Ascending aorta (tissue), 2 donors: Measurements from ENCODE around the gene RNF214. TPM values are rescaled to one million over a fixed set of nuclear protein-coding genes. Genes with fewer than 3 reads are reported as not detected.
"Not testable (repeated sequence)": the region's sequence is repeated elsewhere in the genome, so short reads cannot be mapped to it uniquely, and the experiment has no call there.

ENCODE experiments used
- DNase-seq, 2 donors: peaks; one replicate each; pipeline ENCODE4 v3.0.0-alpha.2; 2019; ENCODE audit warnings: low spot score in 2 of 2
- H3K27ac ChIP-seq, 2 donors: fragments of 200-600 bp; sonication (generic); one replicate each; pipeline ENCODE4 v1.5.1; 2016 to 2017; ENCODE audit warnings: mild to moderate bottlenecking in 1 of 2
- H3K27me3 ChIP-seq: fragments of 200-600 bp; sonication (generic); one replicate; pipeline ENCODE4 v1.5.1; 2017
- H3K36me3 ChIP-seq, 2 donors: fragments of 200-600 bp; sonication (generic); one replicate each; pipeline ENCODE4 v1.5.1; 2016
- H3K4me1 ChIP-seq, 2 donors: fragments of 200-600 bp; sonication (generic); one replicate each; pipeline ENCODE4 v1.5.1; 2016 to 2017; ENCODE audit warnings: mild to moderate bottlenecking in 1 of 2
- H3K4me3 ChIP-seq, 2 donors: fragments of 200-600 bp; sonication (generic); one replicate each; pipeline ENCODE4 v1.5.1; 2016 to 2017; ENCODE audit warnings: mild to moderate bottlenecking in 1 of 2
- H3K9me3 ChIP-seq, 2 donors: fragments of 200-600 bp; sonication (generic); one replicate each; pipeline ENCODE4 v1.5.1; 2016
- intact Hi-C: fragments of 100-400 bp; cut with DNase I; formaldehyde crosslinking; loops from one replicate; pipeline ENCODE4 v1.15.1; 2023
- total RNA-seq: library from RNA; depleted of rRNA; stranded (reverse); fragments of >200 nt; gene quantifications from one replicate; pipeline ENCODE4 v1.1.0, GENCODE V29; 2016
- TF ChIP-seq, protein P1 (sequence below), 3 experiments: fragments of 200-600 bp in 2 of 3; fragments of 450-650 bp in 1 of 3; sonication (generic) in 2 of 3; IDR thresholded peaks; one replicate each; pipeline ENCODE4 v1.5.1; 2016 to 2019; ENCODE audit warnings: antibody characterized with exemption in 3 of 3, mild to moderate bottlenecking in 1 of 3, moderate library complexity in 1 of 3

The RNF214 gene
- total RNA-seq, 1 donor from 2014 or later, result 0.53 TPM

DNA sequence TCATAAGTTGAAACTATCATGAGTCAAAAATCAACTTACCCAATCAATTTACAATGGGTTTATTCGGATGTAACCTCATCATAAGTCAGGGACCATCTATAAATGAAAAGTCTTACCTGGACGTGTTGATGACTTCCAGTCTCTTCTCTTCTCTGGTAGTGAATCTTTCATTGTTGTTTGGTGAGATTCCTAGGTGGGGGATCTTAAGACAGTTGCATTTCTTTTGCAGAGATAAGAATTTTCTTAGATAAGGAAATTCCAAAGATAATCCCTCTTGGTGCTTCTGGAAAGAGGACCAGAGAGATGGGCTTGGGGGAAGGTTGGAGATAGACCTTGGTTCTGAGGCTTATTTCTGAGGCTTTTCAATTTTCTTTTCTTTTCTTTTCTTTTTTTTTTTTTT lies 37.4 kb downstream of the RNF214 start:
- H3K4me3 ChIP-seq, result no peak overlapping the region
- H3K27me3 ChIP-seq, result no peaks in the 10 kb centered on the region
- intact Hi-C loops, result no loop called here
- no peaks in the 10 kb centered on the region for H3K9me3 ChIP-seq
- H3K36me3 ChIP-seq, result peaks cover 5 to 11% of the 10 kb centered on the region in 2 donors
- TF ChIP-seq, protein P1, sequence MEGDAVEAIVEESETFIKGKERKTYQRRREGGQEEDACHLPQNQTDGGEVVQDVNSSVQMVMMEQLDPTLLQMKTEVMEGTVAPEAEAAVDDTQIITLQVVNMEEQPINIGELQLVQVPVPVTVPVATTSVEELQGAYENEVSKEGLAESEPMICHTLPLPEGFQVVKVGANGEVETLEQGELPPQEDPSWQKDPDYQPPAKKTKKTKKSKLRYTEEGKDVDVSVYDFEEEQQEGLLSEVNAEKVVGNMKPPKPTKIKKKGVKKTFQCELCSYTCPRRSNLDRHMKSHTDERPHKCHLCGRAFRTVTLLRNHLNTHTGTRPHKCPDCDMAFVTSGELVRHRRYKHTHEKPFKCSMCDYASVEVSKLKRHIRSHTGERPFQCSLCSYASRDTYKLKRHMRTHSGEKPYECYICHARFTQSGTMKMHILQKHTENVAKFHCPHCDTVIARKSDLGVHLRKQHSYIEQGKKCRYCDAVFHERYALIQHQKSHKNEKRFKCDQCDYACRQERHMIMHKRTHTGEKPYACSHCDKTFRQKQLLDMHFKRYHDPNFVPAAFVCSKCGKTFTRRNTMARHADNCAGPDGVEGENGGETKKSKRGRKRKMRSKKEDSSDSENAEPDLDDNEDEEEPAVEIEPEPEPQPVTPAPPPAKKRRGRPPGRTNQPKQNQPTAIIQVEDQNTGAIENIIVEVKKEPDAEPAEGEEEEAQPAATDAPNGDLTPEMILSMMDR (IDR thresholded peaks at IDR 0.05), result no peak
- no peak overlapping the region for H3K27ac ChIP-seq
- no peaks in the 10 kb centered on the region for H3K4me1 ChIP-seq
- DNase-seq, result no peak

DNA sequence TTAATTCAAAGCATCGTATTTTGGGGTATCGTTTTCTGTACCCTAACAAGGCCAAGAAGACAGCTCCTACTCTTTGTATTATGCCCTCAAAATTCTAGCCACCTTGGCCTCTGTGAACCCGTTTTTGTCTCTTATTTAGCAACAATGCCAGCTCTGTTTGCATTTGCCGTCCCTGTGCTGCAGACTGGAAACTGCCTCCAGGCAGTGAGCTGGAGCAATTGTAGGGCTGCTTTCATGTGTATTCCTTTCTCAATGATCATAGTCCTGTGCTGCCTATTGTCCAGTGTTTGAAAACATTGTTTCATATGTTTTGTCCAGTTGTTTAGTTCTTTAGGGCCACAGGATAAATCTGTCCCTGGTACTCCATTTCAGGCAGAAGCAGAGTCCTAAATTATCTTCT lies 38.7 kb downstream of the RNF214 start:
- no peaks in the 10 kb centered on the region for H3K27me3 ChIP-seq
- DNase-seq, result no peak
- peaks cover 5 to 21% of the 10 kb centered on the region in 2 donors for H3K36me3 ChIP-seq
- TF ChIP-seq, protein P1 (IDR thresholded peaks at IDR 0.05), result no peak
- intact Hi-C loops, result no loop called here
- H3K9me3 ChIP-seq, result no peaks in the 10 kb centered on the region
- H3K4me1 ChIP-seq, result no peaks in the 10 kb centered on the region
- H3K4me3 ChIP-seq, result no peak overlapping the region
- H3K27ac ChIP-seq, result no peak overlapping the region

DNA sequence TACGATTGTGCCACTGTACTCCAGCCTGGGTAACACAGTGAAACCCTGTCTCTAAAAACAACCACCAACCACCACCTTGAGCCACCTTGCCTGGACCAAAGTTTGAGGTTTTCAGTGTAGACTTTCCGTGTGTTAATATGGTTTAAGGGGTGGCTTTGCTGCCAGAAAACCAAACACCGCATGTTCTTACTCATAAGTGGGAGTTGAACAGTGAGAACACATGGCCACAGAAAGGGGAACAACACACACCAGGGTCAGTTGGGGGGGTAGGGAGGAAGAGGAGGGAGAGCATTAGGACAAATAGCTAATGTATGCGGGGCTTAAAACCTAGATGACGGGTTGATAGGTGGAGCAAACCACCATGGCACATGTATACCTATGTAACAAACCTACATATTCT lies 39.7 kb downstream of the RNF214 start:
- H3K4me3 ChIP-seq, DNase-seq, intact Hi-C loops, H3K27me3 ChIP-seq, H3K9me3 ChIP-seq, H3K4me1 ChIP-seq, H3K27ac ChIP-seq: not testable (repeated sequence)
- peaks cover 5 to 21% of the 10 kb centered on the region in 2 donors for H3K36me3 ChIP-seq

GRCh38 chr11:117273550-117274289 lies 41.2 kb downstream of the RNF214 start:
- intact Hi-C loops, result no loop called here

GRCh38 chr11:117278347-117278746 lies 45.9 kb downstream of the RNF214 start:
- Histone ChIP-seq H3K36me3 (peaks cover 17 to 51% of the 10 kb centered on the region in 2 donors), H3K27me3 (no peaks in the 10 kb centered on the region), H3K4me1 (no peaks in the 10 kb centered on the region), H3K4me3 (no peak overlapping the region), H3K9me3 (no peaks in the 10 kb centered on the region), H3K27ac (no peak overlapping the region)
- intact Hi-C loops, result no loop called here
- TF ChIP-seq, protein P1 (IDR thresholded peaks at IDR 0.05), result no peak
- no peak for DNase-seq

More at GRCh38 chr11:117273550-117274289, 41.2 kb downstream of the RNF214 start:
- H3K4me3 ChIP-seq, result no peak overlapping the region
- TF ChIP-seq, protein P1 (IDR thresholded peaks at IDR 0.05), result no peak
- H3K36me3 ChIP-seq, result peaks cover 5 to 21% of the 10 kb centered on the region in 2 donors
- H3K27me3 ChIP-seq, result no peaks in the 10 kb centered on the region
- H3K27ac ChIP-seq, result no peak overlapping the region
- DNase-seq, result no peak
- H3K4me1 ChIP-seq, result no peaks in the 10 kb centered on the region
- H3K9me3 ChIP-seq, result no peaks in the 10 kb centered on the region

GRCh38 chr11:117279711-117280376 lies 47.4 kb downstream of the RNF214 start:
- Histone ChIP-seq H3K27ac (no peak overlapping the region), H3K27me3 (no peaks in the 10 kb centered on the region), H3K4me3 (no peak overlapping the region), H3K9me3 (no peaks in the 10 kb centered on the region), H3K4me1 (no peaks in the 10 kb centered on the region), H3K36me3 (peaks cover 30 to 63% of the 10 kb centered on the region in 2 donors)
- DNase-seq, result no peak
- intact Hi-C loops, result no loop called here
- TF ChIP-seq, protein P1 (IDR thresholded peaks at IDR 0.05), result no peak
